Left lung (tissue), 10 donors: ENCODE results near the gene RABGGTB. TPM values are rescaled to one million over a fixed set of nuclear protein-coding genes. Genes with fewer than 3 reads are reported as not detected.
"Not testable (repeated sequence)": the region's sequence is repeated elsewhere in the genome, so short reads cannot be mapped to it uniquely, and the experiment has no call there.

Experiments
- ATAC-seq: fragments of 200-7000 bp; cut with Tn5 transposase; one replicate; pipeline ENCODE4 v1.9.1; 2020; ENCODE audit warnings: moderate library complexity
- DNase-seq, 4 donors: peaks; one replicate each; pipeline ENCODE4 v3.0.0-alpha.2; 2013 to 2020
- H3K27ac ChIP-seq, 2 donors: fragments of 200-600 bp; sonication (generic) in 1 of 2; one replicate each; pipeline versions ENCODE4 v1.5.0 to v1.8.0; 2020 to 2021
- H3K27me3 ChIP-seq, 2 donors: fragments of 200-600 bp; sonication (generic) in 1 of 2; one replicate each; pipeline versions ENCODE4 v1.5.0 to v1.8.0; 2020 to 2021
- H3K36me3 ChIP-seq, 2 donors: fragments of 200-600 bp; sonication (generic) in 1 of 2; one replicate each; pipeline versions ENCODE4 v1.5.0 to v1.8.0; 2020 to 2021
- H3K4me1 ChIP-seq, 2 donors: fragments of 200-600 bp; one replicate each; pipeline ENCODE4 v1.8.0; 2021
- H3K4me3 ChIP-seq, 2 donors: fragments of 200-600 bp; sonication (generic) in 1 of 2; one replicate each; pipeline versions ENCODE4 v1.5.0 to v1.8.0; 2020 to 2021; ENCODE audit warnings: mild to moderate bottlenecking in 1 of 2
- H3K9me3 ChIP-seq, 2 donors: fragments of 200-600 bp; sonication (generic) in 1 of 2; one replicate each; pipeline versions ENCODE4 v1.5.0 to v1.8.0; 2020 to 2021
- CTCF ChIP-seq, 2 donors: fragments of 200-600 bp; sonication (generic) in 1 of 2; IDR thresholded peaks; one replicate each; pipeline versions ENCODE4 v1.5.0 to v1.8.0; 2021; ENCODE audit warnings: antibody characterized with exemption in 2 of 2
- intact Hi-C, 2 donors: fragments of 100-400 bp; cut with DNase I; formaldehyde crosslinking; loops; one replicate each; pipeline versions ENCODE4 v1.11.2 to v1.14.2; 2022
- polyA plus RNA-seq, 6 donors: library from polyadenylated mRNA; unstranded; fragments of 120-200 nt; gene quantifications; one replicate each; pipeline ENCODE4 v1.2.1, GENCODE V29; 2013; ENCODE audit not compliant: insufficient read length in 6 of 6
- total RNA-seq, 2 donors: library from RNA; stranded (reverse); fragmentation: NEBNext Ultra II Directional; extraction: Animal tissue kit (Norgen Biotek cat#: 25700); gene quantifications; one replicate each; pipeline ENCODE4 v1.2.1, GENCODE V29; 2021
- donor health status: DM: no; HTN: yes; CAD: no.
- donor health status: DM: no; HTN: no; CAD: no.

The RABGGTB gene
- total and polyA plus RNA-seq, 8 donors, result 65.1 to 103 (median 88.2) TPM

DNA sequence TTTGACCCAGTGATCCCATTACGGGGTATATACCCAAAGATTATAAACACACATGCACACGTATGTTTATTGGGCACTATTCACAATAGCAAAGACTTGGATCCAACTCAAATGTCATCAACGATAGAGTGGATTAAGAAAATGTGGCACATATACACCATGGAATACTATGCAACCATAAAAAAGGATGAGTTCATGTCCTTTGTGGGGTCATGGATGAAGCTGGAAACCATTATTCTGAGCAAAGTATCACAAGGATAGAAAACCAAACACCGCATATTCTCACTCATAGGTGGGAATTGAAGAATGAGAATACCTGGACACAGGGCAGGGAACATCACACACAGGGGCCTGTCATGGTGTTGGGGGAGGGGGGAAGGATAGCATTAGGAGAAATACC lies 2.1 kb upstream of the RABGGTB start:
- H3K27ac ChIP-seq, H3K9me3 ChIP-seq, intact Hi-C loops, H3K4me3 ChIP-seq, ATAC-seq, H3K36me3 ChIP-seq, DNase-seq, H3K27me3 ChIP-seq: not testable (repeated sequence)
- peaks cover 10 to 32% of the 10 kb centered on the region in 2 donors for H3K4me1 ChIP-seq

DNA sequence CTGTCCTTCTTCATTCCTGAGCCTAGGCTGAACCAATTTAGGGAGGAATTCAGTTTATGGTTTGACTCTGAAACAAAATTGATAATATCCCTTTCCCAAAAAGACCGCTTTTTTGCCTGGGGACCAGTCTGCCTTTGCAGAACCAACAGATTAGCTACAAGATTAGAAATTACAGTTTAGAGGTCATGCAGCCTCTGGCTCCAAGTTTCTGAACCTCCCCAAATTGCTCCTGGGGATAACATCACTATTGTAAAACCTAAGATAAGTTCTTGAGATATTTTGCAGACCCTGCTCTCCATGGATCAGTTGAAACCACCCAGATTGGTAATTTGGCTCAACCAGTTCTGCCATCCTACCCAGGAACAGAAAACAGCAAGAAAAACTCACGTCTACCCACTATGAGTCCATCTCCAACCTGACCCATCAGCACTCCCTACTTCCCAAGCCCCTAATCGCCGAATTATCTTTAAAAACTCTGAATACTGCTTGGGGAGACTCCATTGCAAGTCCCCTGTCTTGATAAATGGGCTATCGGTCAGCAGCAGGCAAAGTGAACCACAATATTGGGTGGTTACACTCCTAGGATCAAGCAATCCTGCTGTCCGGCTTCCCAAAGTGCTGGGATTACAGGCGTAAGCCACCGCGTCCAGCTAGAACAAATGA lies 605 bp upstream of the RABGGTB start:
- H3K36me3 ChIP-seq, result peaks cover 0 to 19% of the 10 kb centered on the region in 2 donors
- H3K27ac ChIP-seq, result peak overlapping the region; percentile 85 to 92
- H3K27me3 ChIP-seq, result no peaks in the 10 kb centered on the region
- DNase-seq, result no peak
- intact Hi-C loops, result no loop called here
- peak; percentile 42 for ATAC-seq
- TF ChIP-seq CTCF (IDR thresholded peaks at IDR 0.05), result no peak
- H3K4me3 ChIP-seq, result peak overlapping the region; percentile 59 to 80
- peaks cover 14 to 48% of the 10 kb centered on the region in 2 donors for H3K4me1 ChIP-seq
- H3K9me3 ChIP-seq, result no peaks in the 10 kb centered on the region

DNA sequence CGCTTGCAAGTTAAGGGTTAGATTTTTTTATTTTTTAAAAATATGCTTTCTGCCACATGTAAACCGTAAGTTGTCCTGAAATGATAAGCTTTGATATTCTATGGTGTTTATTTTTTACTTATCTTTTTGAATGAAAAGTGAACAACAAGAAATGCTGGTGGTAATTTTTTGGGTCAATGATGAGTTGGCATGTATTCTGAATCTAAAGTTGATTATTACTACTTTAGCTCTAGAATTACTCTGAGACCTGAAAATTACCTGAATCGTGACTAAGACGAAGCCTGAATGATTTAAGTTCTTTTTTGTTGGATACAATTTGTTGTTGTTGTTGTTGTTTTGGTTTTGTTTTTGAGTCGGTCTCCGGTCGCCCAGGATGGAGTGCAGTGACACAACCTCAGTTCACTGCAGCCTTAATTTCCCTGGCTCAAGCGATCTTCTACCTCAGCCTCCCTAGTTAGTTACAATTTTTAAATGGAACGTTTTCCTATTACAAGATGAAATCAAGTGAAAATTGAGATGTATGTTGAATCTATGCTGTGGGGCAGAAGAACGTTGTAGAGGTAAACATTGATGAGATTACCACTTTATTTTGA lies 941 bp downstream of the RABGGTB start:
- peaks cover 0 to 35% of the 10 kb centered on the region in 2 donors for H3K36me3 ChIP-seq
- TF ChIP-seq CTCF (IDR thresholded peaks at IDR 0.05), result no peak
- DNase-seq (no peak), ATAC-seq (no peak)
- intact Hi-C loops, result no loop called here
- peak overlapping the region; percentile 59 to 80 for H3K4me3 ChIP-seq
- H3K4me1 ChIP-seq, result peaks cover 18 to 63% of the 10 kb centered on the region in 2 donors
- no peaks in the 10 kb centered on the region for H3K9me3 ChIP-seq
- peak overlapping the region; percentile 85 to 92 for H3K27ac ChIP-seq
- H3K27me3 ChIP-seq, result no peaks in the 10 kb centered on the region

DNA sequence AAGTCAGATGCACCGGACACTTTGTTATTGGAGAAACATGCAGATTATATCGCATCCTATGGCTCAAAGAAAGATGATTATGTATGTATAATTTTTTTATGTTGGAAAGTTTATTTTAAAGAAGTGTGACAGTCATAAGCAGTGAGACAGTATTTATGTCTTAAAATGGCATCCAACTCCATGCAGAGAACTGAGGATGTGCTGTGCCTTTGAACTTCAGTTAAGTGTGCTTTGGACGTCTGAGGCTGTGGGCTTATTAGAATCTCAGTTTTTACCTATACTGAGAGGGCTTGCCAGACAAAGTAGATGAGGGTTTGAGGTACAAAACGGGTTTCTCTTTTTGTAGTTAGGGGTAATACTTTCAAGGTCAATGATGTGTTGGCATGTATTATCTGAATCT lies 1.5 kb downstream of the RABGGTB start:
- H3K9me3 ChIP-seq, result no peaks in the 10 kb centered on the region
- no peak for ATAC-seq
- no peak for DNase-seq
- H3K27ac ChIP-seq, result no peak overlapping the region
- intact Hi-C loops, result no loop called here
- H3K36me3 ChIP-seq, result peaks cover 0 to 40% of the 10 kb centered on the region in 2 donors
- peak overlapping the region; percentile 59 to 80 for H3K4me3 ChIP-seq
- TF ChIP-seq CTCF (IDR thresholded peaks at IDR 0.05), result no peak
- H3K4me1 ChIP-seq, result peaks cover 18 to 66% of the 10 kb centered on the region in 2 donors
- no peaks in the 10 kb centered on the region for H3K27me3 ChIP-seq

- intact Hi-C loops, result no loop called here
Measured at GRCh38 chr1:75789988-75790387, 3.9 kb downstream of the RABGGTB start.

More at GRCh38 chr1:75789988-75790387, 3.9 kb downstream of the RABGGTB start:
- H3K9me3 ChIP-seq, result no peaks in the 10 kb centered on the region
- peaks cover 0 to 65% of the 10 kb centered on the region in 2 donors for H3K36me3 ChIP-seq
- H3K27me3 ChIP-seq, result no peaks in the 10 kb centered on the region
- ATAC-seq, result no peak
- DNase-seq, result no peak
- H3K4me3 ChIP-seq, result peak overlapping the region in 1 of 2 donors; percentile 80
- no peak for TF ChIP-seq CTCF (IDR thresholded peaks at IDR 0.05)
- peak overlapping the region in 1 of 2 donors; percentile 18 for H3K27ac ChIP-seq
- peaks cover 18 to 69% of the 10 kb centered on the region in 2 donors for H3K4me1 ChIP-seq
